Measurements from ENCODE around the gene BORCS6. TPM values are rescaled to one million over a fixed set of nuclear protein-coding genes. Genes with fewer than 3 reads are reported as not detected.

The BORCS6 gene
- total and polyA plus RNA-seq, 9 of the 15 experiments (the other 6 are each of a cell fraction or from before 2014, with no cell fraction given) = 0.01 to 7.4 (median 2.3) TPM

DNA sequence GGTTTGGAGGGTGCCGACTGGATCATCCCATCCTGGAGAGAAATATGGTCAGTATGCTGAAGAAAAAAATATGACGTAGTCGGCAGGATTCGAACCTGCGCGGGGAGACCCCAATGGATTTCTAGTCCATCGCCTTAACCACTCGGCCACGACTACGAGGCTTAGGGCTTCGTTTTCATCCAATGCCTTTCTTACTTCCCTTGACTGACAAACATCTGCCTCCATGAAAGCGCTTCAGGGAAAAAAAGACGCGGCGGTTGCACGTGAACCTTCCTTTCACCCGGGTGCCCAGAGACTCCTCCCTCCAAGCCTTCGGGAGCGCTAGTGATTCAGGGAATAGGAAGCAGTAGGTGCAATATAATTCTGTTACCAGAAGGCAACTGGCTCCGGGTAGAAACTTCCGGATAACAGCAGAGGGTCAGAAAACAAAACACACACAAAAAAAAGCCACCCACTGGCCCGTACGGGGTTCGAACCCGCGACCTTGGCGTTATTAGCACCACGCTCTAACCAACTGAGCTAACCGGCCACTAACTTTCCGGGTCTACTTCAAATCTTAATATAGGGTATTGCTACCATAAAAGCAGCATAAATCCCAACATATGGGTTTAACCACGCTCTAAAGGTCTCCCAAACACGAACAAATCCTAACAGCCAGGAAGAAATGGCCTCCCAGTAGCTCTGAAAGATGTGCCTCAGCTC, 36.7 kb upstream of the BORCS6 start (continued):
- TF ChIP-seq, protein P1, sequence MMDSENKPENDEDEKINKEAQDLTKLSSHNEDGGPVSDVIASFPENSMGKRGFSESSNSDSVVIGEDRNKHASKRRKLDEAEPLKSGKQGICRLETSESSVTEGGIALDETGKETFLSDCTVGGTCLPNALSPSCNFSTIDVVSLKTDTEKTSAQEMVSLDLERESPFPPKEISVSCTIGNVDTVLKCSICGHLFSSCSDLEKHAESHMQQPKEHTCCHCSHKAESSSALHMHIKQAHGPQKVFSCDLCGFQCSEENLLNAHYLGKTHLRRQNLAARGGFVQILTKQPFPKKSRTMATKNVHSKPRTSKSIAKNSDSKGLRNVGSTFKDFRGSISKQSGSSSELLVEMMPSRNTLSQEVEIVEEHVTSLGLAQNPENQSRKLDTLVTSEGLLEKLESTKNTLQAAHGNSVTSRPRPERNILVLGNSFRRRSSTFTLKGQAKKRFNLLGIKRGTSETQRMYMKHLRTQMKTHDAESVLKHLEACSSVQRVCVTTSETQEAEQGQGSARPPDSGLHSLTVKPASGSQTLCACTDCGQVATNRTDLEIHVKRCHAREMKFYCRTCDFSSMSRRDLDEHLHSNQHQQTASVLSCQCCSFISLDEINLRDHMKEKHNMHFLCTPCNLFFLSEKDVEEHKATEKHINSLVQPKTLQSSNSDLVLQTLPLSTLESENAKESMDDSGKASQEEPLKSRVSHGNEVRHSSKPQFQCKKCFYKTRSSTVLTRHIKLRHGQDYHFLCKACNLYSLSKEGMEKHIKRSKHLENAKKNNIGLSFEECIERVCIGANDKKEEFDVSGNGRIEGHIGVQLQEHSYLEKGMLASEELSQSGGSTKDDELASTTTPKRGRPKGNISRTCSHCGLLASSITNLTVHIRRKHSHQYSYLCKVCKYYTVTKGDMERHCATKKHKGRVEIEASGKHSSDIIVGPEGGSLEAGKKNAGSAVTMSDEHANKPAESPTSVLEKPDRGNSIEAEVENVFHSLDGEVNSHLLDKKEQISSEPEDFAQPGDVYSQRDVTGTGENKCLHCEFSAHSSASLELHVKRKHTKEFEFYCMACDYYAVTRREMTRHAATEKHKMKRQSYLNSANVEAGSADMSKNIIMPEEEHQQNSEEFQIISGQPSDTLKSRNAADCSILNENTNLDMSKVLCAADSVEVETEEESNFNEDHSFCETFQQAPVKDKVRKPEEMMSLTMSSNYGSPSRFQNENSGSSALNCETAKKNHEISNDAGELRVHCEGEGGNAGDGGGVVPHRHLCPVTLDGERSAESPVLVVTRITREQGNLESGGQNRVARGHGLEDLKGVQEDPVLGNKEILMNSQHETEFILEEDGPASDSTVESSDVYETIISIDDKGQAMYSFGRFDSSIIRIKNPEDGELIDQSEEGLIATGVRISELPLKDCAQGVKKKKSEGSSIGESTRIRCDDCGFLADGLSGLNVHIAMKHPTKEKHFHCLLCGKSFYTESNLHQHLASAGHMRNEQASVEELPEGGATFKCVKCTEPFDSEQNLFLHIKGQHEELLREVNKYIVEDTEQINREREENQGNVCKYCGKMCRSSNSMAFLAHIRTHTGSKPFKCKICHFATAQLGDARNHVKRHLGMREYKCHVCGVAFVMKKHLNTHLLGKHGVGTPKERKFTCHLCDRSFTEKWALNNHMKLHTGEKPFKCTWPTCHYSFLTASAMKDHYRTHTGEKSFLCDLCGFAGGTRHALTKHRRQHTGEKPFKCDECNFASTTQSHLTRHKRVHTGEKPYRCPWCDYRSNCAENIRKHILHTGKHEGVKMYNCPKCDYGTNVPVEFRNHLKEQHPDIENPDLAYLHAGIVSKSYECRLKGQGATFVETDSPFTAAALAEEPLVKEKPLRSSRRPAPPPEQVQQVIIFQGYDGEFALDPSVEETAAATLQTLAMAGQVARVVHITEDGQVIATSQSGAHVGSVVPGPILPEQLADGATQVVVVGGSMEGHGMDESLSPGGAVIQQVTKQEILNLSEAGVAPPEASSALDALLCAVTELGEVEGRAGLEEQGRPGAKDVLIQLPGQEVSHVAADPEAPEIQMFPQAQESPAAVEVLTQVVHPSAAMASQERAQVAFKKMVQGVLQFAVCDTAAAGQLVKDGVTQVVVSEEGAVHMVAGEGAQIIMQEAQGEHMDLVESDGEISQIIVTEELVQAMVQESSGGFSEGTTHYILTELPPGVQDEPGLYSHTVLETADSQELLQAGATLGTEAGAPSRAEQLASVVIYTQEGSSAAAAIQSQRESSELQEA (IDR thresholded peaks at IDR 0.05; ENCODE audit: low read depth) = peak; percentile 69
- 0 out of 2 replicates have a peak, but pooled peaks have one; percentile 42 for TF ChIP-seq ZBED1 (IDR thresholded peaks at IDR 0.05)
- TF ChIP-seq, protein P2, sequence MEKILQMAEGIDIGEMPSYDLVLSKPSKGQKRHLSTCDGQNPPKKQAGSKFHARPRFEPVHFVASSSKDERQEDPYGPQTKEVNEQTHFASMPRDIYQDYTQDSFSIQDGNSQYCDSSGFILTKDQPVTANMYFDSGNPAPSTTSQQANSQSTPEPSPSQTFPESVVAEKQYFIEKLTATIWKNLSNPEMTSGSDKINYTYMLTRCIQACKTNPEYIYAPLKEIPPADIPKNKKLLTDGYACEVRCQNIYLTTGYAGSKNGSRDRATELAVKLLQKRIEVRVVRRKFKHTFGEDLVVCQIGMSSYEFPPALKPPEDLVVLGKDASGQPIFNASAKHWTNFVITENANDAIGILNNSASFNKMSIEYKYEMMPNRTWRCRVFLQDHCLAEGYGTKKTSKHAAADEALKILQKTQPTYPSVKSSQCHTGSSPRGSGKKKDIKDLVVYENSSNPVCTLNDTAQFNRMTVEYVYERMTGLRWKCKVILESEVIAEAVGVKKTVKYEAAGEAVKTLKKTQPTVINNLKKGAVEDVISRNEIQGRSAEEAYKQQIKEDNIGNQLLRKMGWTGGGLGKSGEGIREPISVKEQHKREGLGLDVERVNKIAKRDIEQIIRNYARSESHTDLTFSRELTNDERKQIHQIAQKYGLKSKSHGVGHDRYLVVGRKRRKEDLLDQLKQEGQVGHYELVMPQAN (IDR thresholded peaks at IDR 0.05; ENCODE audit: borderline replicate concordance) = no peak
- TF ChIP-seq, protein P3, sequence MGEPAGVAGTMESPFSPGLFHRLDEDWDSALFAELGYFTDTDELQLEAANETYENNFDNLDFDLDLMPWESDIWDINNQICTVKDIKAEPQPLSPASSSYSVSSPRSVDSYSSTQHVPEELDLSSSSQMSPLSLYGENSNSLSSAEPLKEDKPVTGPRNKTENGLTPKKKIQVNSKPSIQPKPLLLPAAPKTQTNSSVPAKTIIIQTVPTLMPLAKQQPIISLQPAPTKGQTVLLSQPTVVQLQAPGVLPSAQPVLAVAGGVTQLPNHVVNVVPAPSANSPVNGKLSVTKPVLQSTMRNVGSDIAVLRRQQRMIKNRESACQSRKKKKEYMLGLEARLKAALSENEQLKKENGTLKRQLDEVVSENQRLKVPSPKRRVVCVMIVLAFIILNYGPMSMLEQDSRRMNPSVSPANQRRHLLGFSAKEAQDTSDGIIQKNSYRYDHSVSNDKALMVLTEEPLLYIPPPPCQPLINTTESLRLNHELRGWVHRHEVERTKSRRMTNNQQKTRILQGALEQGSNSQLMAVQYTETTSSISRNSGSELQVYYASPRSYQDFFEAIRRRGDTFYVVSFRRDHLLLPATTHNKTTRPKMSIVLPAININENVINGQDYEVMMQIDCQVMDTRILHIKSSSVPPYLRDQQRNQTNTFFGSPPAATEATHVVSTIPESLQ (CRISPR knock-in tag; IDR thresholded peaks at IDR 0.05) = no peak
- TF ChIP-seq, protein P4, sequence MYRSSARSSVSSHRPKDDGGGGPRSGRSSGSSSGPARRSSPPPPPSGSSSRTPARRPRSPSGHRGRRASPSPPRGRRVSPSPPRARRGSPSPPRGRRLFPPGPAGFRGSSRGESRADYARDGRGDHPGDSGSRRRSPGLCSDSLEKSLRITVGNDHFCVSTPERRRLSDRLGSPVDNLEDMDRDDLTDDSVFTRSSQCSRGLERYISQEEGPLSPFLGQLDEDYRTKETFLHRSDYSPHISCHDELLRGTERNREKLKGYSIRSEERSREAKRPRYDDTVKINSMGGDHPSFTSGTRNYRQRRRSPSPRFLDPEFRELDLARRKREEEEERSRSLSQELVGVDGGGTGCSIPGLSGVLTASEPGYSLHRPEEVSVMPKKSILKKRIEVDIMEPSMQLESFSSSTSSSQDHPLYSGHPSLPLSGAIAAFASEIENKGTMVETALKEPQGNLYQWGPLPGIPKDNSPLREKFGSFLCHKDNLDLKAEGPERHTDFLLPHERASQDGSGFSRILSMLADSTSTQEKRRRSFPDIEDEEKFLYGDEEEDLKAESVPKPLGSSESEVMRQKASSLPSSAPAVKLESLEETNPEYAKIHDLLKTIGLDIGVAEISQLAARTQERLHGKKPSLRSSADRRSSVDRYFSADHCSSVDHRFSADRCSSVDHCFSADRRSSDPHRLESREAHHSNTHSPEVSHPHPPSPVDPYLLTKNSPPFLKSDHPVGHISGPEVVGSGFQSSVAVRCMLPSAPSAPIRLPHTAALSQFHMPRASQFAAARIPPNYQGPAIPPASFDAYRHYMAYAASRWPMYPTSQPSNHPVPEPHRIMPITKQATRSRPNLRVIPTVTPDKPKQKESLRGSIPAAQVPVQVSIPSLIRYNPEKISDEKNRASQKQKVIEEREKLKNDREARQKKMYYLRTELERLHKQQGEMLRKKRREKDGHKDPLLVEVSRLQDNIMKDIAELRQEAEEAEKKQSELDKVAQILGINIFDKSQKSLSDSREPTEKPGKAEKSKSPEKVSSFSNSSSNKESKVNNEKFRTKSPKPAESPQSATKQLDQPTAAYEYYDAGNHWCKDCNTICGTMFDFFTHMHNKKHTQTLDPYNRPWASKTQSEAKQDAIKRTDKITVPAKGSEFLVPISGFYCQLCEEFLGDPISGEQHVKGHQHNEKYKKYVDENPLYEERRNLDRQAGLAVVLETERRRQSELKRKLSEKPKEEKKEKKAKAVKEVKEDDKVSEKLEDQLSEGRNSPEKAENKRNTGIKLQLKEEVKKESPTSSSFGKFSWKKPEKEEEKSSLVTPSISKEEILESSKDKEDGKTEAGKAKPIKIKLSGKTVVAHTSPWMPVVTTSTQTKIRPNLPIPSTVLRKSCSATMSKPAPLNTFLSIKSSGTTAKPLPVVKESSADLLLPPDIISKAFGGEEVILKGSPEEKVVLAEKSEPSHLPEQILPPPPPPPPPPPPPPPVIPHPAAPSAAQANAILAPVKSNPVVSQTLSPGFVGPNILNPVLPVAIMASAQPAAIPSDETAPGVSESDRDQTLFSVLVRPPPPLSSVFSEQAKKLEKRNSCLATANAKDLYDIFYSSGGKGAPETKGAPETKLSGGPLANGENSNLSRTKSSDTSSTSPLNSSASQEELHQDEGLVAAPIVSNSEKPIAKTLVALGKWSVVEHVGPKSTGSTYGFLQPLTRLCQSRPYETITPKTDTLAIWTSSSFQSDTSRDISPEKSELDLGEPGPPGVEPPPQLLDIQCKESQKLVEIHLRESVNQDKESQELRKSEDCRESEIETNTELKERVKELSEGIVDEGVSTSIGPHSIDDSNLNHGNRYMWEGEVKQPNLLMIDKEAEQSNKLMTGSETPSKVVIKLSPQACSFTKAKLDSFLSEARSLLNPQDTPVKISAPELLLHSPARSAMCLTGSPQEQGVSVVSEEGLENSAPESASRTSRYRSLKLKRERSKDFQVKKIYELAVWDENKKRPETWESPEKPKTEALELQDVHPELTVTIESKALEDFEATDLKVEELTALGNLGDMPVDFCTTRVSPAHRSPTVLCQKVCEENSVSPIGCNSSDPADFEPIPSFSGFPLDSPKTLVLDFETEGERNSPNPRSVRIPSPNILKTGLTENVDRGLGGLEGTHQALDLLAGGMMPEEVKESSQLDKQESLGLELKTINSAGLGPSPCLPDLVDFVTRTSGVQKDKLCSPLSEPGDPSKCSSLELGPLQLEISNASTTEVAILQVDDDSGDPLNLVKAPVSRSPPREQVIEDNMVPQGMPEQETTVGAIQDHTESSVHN (IDR thresholded peaks at IDR 0.05; ENCODE audit: borderline replicate concordance in 1 of 2, low read depth in 1 of 2) = no peak
